ENCODE data around the gene GSN. TPM values are rescaled to one million over a fixed set of nuclear protein-coding genes. Genes with fewer than 3 reads are reported as not detected.

The GSN gene
- total RNA-seq, 1 donor from 2014 or later: 72.1 TPM

GRCh38 chr9:121230256-121230655 is 37.7 kb upstream of the GSN start:
- Histone ChIP-seq H3K27me3 (no peaks in the 10 kb centered on the region), H3K4me2 (no peak overlapping the region), H3K4me1 (peaks cover 9% of the 10 kb centered on the region), H3F3A (ENCODE audit: low read depth) (peaks cover 3% of the 10 kb centered on the region), H3K9me3 (ENCODE audit: low read depth) (no peaks in the 10 kb centered on the region), H3K9ac (no peak overlapping the region), H3K79me2 (ENCODE audit: low read depth) (no peaks in the 10 kb centered on the region), H3K4me3 (no peak overlapping the region), H3K36me3 (no peaks in the 10 kb centered on the region), H4K20me1 (ENCODE audit: low read depth) (no peaks in the 10 kb centered on the region), H3K27ac (no peak overlapping the region), H2AFZ (replicated peaks) (no peak overlapping the region)
- H3K4me3 Mint-ChIP-seq: no peak overlapping the region
- H3K27me3 Mint-ChIP-seq (ENCODE audit: insufficient read depth, low read depth): no peaks in the 10 kb centered on the region
- DNase-seq (ENCODE audit: low spot score): no peak
- TF ChIP-seq EZH2 (IDR thresholded peaks at IDR 0.05): no peak
- TF ChIP-seq, protein P1, sequence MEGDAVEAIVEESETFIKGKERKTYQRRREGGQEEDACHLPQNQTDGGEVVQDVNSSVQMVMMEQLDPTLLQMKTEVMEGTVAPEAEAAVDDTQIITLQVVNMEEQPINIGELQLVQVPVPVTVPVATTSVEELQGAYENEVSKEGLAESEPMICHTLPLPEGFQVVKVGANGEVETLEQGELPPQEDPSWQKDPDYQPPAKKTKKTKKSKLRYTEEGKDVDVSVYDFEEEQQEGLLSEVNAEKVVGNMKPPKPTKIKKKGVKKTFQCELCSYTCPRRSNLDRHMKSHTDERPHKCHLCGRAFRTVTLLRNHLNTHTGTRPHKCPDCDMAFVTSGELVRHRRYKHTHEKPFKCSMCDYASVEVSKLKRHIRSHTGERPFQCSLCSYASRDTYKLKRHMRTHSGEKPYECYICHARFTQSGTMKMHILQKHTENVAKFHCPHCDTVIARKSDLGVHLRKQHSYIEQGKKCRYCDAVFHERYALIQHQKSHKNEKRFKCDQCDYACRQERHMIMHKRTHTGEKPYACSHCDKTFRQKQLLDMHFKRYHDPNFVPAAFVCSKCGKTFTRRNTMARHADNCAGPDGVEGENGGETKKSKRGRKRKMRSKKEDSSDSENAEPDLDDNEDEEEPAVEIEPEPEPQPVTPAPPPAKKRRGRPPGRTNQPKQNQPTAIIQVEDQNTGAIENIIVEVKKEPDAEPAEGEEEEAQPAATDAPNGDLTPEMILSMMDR (IDR thresholded peaks at IDR 0.05): no peak
- no peak for TF ChIP-seq EZH2phosphoT487 (IDR thresholded peaks at IDR 0.05)
- peaks cover 21% of the 10 kb centered on the region for H3K4me1 Mint-ChIP-seq
- H3K9me3 Mint-ChIP-seq: no peaks in the 10 kb centered on the region
- H3K36me3 Mint-ChIP-seq: no peaks in the 10 kb centered on the region
- H3K27ac Mint-ChIP-seq: peak overlapping the region; percentile 5

- no peaks in the 10 kb centered on the region for H3K79me2 ChIP-seq (ENCODE audit: low read depth)
- TF ChIP-seq EZH2 (IDR thresholded peaks at IDR 0.05): no peak
- TF ChIP-seq, protein P1 (IDR thresholded peaks at IDR 0.05): no peak
- TF ChIP-seq EZH2phosphoT487 (IDR thresholded peaks at IDR 0.05): no peak
- Mint-ChIP-seq H3K4me1 (peaks cover 13% of the 10 kb centered on the region), H3K9me3 (no peaks in the 10 kb centered on the region), H3K27me3 (ENCODE audit: insufficient read depth, low read depth) (no peaks in the 10 kb centered on the region), H3K27ac (no peak overlapping the region), H3K36me3 (no peaks in the 10 kb centered on the region), H3K4me3 (no peak overlapping the region)
- H3K36me3 ChIP-seq: no peaks in the 10 kb centered on the region
- no peak overlapping the region for H3K4me3 ChIP-seq
- H3K4me1 ChIP-seq: peaks cover 11% of the 10 kb centered on the region
- no peak overlapping the region for H3K9ac ChIP-seq
- no peaks in the 10 kb centered on the region for H3K9me3 ChIP-seq (ENCODE audit: low read depth)
- no peak overlapping the region for H3K27ac ChIP-seq
- no peaks in the 10 kb centered on the region for H4K20me1 ChIP-seq (ENCODE audit: low read depth)
- H3F3A ChIP-seq (ENCODE audit: low read depth): peaks cover 3% of the 10 kb centered on the region
- no peak overlapping the region for H3K4me2 ChIP-seq
- H2AFZ ChIP-seq (replicated peaks): no peak overlapping the region
- no peak for DNase-seq (ENCODE audit: low spot score)
- H3K27me3 ChIP-seq: peaks cover 4% of the 10 kb centered on the region
These were observed 35.7 kb upstream of the GSN start for GRCh38 chr9:121232251-121232650.

DNA sequence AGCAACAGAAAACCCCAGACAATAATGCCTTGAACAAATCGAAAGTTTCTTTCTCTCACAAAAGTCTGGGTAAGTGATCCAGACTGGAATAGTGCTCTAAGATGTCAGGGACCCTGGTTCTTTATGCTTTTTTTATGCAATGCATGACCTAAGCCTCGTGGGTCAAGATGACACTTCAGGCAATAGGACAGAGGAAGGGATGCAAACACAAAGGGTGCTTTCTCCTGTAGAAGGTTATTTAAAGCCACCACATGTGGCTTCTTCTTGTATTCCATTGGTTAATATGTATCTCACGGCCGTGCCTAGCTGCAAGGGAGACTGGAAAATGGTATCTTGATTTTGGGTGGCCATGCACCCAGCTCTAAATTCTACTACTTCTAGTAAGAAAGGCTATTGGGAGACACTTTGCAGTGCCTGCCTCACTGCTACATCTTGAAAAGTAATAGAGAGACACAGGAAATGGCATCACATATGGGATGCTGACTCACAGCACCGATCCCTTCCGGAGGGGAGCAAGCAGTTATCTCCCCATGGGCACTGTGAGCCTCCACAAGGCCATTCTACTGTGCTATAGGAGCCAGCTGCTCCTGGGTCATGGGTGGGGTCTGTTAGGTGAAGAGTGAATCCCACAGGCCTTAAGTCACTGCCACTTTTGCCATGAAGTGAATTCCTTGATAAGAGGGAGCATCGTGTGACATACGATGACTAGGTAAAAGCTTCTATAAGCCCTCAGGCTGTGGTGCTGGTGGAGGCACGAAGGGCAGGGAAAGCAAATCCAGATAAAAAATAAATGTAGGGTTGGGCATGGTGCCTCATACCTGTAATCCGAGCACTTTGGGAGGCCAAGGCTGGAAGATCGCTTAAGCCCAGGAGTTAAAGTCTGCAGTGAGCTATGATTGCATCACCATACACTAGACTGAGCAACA is 33.8 kb upstream of the GSN start:
- no peak overlapping the region for H3K4me3 Mint-ChIP-seq
- Histone ChIP-seq H3F3A (ENCODE audit: low read depth) (peaks cover 3% of the 10 kb centered on the region), H3K27me3 (peaks cover 4% of the 10 kb centered on the region), H3K27ac (no peak overlapping the region), H3K36me3 (no peaks in the 10 kb centered on the region), H4K20me1 (ENCODE audit: low read depth) (no peaks in the 10 kb centered on the region), H3K4me2 (no peak overlapping the region), H3K4me1 (peaks cover 11% of the 10 kb centered on the region), H3K79me2 (ENCODE audit: low read depth) (no peaks in the 10 kb centered on the region), H3K4me3 (no peak overlapping the region), H2AFZ (replicated peaks) (peak overlapping the region; percentile 4), H3K9me3 (ENCODE audit: low read depth) (no peaks in the 10 kb centered on the region), H3K9ac (no peak overlapping the region)
- DNase-seq (ENCODE audit: low spot score): no peak
- H3K27me3 Mint-ChIP-seq (ENCODE audit: insufficient read depth, low read depth): no peaks in the 10 kb centered on the region
- H3K4me1 Mint-ChIP-seq: peaks cover 13% of the 10 kb centered on the region
- no peaks in the 10 kb centered on the region for H3K9me3 Mint-ChIP-seq
- H3K36me3 Mint-ChIP-seq: no peaks in the 10 kb centered on the region
- TF ChIP-seq EZH2 (IDR thresholded peaks at IDR 0.05): no peak
- TF ChIP-seq, protein P1 (IDR thresholded peaks at IDR 0.05): no peak
- no peak overlapping the region for H3K27ac Mint-ChIP-seq

Measured in neural progenitor cell (in vitro differentiated cells).